GM21576 (cell line): ENCODE results near the gene TPX2.
"Not testable (repeated sequence)": the region's sequence is repeated elsewhere in the genome, so short reads cannot be mapped to it uniquely, and the experiment has no call there.

ENCODE experiments used
- ATAC-seq: cut with Tn5 transposase; IDR thresholded peaks from one replicate; pipeline ENCODE4 v1.9.1; 2021; ENCODE audit warnings: mild to moderate bottlenecking, moderate library complexity; ENCODE audit not compliant: unreplicated experiment

The TPX2 gene

DNA sequence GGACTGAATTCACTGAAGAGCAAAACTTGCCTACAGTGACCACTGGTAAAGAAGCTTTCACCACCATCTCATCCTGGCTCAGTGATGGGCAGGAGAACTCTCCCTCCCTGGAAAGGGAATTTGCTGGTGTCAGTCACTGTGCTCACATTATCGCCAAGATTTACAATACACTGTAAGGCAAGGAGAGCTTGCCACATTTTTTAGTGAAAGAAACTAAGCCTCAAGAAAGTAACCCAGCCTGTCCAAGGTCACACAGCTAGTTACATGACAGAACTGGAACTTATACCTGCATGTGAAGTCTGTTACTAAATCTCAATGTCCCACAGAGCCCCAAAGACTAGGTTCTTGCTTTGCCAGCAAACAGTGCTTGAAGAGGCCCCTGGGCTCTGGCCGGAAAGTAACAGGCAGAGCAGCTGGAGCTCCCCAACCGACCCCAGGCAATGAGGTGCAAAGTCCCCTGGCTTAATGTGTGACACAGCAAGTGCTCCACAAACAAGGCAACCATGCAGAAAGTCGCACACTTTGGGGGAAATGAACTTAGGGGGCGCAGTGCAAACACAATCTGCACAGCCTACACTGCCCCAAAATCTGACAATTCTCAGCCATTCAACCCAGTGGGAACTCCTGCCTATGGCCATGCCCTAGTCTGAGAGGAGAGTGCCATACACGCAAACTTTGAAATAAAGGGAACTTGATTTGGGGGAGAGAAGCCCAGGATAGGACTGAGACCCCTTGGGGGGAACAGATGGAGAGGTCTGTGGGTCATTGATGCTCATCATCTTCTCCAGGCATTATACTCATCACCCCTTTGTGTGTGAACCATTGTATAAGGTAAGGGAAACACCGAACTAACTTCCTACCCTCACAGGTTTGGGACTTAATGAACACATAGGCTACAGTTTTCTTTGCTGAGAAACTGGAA, 18.3 kb upstream of the TPX2 start:
- no peak for ATAC-seq

DNA sequence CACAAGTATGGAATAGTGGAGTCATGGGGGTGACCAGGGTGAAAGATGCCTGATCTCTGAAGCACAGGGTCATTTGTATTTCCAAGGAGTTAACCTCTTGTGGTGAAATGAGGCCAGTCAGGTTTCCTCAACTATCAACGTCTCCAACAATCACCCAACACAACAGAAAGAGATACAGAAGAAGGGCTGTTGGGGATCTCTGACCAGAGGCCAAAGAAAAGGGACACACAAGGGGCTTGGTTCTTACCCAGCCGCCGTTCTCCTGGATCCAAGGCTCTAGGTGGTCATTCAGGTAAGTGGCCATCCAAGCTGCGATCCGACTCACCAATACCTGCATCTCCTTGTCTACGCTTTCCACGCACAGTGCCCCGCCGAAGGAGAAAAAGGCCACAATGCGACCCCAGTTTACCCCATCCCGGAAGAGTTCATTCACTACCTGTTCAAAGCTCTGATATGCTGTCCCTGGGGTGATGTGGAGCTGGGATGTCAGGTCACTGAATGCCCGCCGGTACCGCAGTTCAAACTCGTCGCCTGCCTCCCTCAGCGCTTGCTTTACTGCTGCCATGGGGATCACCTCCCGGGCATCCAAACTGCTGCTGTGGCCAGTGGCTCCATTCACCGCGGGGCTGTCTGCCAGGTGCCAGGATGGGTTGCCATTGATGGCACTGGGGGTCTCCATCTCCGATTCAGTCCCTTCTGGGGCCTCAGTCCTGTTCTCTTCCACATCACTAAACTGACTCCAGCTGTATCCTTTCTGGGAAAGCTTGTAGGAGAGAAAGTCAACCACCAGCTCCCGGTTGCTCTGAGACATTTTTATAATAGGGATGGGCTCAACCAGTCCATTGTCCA, 17.5 kb upstream of the TPX2 start:
- no peak for ATAC-seq

DNA sequence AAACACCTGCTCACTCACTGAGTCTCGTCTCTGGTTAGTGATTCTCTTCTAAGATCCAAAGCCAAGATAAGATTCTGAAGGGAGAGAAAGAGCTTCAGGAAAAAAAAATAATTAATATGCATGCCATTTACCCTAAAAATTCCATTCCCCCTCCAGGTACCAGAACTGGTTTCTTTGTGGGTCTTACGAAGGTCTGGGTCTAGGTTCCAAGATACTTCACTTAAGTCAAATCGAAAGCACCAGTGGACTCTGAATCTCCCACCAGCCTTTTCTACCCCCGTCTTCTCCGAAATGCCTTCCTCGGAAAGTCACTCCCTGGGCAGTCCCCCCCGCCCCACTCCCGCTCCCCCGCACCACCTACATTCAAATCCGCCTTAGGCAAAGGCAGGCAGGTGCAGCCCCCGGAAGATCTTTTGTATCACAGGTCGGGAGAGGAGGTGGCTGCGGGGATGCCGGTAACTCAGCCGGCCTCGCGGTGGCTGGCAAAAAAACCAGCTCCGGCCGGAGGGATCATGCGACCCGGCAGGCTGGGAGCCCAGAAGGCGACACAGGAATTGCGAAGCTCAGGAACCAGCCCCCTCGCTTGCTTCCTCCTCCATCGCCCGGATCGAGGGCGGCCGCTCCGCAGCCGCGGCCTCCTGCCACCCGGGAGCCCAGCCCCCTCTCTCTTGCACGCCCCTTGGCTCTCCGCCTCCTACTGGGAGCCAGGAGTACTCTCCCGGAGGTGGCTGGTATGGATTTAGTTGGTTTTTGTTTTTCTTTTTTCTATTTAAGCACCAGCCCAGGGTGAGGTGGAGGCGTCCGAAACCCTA, 16.6 kb upstream of the TPX2 start, which contains the start of gene BCL2L1:
BCL2L1 (minus strand) TSS at position 612 of the 812 bp plus-strand sequence. CDS start 650 bp downstream, outside the sequence.
- peak; percentile 21 for ATAC-seq

DNA sequence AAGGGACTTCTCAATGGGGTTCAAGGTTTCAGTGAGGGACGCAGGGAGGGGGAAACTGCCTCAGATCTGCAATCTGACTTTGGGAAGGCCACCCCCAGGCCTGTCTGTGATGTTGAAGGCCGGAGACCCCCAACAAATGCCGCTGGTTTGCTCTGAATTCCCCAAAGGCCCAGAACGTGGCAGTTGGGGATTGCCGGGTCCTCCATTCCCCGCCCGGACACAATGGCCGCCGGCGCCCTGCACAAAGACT, 16.1 kb upstream of the TPX2 start:
- no peak for ATAC-seq

DNA sequence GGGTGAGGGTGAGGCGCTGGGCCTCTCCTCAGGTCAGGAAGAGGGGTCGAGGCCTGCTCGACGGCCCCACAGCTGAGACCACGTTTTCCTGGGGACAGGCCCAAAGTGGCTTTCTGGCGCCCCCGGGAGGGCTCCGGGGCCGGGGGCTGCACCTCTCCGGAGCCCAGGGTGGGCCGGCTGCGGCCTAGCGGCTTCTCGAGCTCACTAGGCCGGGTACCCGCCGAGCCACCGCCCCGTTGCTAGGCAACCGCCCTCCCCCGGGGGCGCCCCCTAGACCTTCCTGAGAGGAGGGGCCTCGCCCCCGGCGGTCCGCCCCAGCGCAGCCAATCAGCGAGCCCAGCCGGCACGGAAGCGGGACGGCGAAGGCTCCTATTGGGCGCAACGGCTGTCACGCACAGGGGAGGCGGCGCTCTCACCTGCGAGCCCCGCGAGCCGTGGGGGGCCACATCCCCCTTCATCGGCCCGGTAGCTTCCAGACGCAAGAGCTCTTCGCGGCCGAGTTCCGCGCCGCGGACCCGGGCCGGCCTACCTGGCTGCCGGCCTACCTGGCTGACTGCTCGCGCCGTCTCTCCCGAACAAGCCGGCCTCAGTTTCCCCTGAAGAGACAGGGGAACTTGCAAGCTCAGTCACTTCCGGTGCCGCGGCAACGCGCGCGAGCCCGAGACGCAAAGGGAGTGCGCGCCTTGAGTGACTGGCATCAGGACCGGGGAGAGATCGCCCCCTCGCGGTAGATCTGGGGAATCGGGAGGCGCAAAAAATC, 15.6 kb upstream of the TPX2 start:
- peak; percentile 78 for ATAC-seq

DNA sequence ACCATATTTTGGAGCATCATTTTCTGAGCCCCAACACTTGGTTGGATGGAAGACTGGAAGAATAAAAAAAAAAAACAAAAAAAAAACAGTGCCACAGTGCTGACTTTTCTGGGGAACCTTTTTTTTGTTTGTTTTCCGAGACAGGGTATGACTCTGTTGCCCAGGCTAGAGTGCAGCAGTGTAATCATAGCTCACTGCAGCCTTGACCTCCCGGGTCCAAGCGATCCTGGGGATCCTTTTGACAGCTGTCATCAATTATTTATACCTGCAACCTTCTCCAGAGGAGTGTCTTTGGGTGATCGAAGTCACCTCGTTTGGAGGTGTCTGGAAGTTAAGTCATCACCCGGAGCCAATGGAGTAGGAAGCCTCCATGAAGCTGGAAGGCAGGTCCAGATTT, 7.8 kb upstream of the TPX2 start:
- no peak for ATAC-seq

DNA sequence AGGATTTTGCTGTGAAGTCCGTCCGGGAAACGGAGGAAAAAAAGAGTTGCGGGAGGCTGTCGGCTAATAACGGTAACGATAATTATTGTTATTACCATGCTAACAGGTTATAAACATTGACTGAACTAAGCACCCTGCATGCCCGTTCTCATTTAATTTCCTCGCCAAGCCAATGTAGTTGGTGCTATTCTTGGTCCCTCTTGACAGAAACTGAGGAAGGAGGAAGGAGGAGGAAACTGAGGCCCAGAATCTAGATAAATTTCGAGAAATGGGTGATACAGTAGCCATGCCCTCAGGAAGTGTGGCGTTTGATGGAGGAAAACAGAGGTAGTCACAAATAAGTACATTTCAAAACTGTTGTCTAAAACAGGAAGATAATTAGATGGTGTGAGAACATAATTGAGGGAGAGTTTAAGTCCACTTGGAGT, 474 bp downstream of the TPX2 start:
- ATAC-seq, result no peak

DNA sequence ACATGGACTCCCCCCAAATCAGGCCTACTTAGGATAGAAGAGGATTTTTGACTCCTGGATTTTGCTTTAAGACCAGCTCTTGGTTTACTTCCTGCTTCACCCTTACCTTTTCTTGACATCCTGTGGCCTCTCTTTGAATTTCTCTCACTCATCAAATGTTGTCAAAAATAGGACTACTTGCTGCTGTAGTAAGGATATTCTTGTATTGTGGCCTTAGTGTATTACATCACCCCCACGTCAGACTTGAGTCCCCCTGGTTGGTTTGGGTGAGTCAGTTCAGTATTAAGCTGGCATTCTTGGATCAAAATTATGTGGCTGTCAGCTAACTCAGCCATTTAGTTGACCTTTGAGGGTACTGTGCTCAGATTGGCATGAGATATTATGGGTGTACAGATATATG, 1.1 kb downstream of the TPX2 start:
- no peak for ATAC-seq

DNA sequence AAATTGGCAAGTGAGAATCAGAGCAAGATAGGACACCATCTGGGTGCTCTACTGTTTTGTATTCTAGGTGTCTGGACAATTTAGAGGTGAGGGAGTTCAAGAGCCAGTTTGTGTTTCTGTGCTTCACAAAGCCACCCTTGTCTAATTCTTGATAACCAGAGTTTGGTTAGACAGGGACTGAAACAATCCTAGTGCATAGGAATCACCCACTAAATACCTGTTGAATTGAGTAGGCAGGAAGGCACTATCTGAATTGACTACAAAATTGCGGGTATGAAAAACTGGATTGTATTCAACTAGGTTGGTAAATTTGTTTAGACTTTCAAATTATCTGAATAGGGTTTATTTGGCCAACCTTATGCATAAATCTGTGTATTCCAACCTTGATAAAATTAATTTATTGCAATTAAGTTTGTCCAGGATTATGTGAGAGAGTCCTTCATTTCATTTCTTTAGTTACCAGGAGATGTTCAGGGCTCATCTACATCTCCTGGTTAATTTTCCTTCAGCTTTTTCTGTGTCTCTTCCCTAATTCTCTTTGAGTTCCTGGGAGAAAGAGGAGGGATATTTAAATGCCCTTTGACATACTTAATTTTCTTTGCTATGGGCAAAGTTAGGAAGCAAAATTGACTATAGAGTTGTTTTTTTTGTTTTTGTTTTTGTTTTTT, 1.7 kb downstream of the TPX2 start:
- no peak for ATAC-seq

DNA sequence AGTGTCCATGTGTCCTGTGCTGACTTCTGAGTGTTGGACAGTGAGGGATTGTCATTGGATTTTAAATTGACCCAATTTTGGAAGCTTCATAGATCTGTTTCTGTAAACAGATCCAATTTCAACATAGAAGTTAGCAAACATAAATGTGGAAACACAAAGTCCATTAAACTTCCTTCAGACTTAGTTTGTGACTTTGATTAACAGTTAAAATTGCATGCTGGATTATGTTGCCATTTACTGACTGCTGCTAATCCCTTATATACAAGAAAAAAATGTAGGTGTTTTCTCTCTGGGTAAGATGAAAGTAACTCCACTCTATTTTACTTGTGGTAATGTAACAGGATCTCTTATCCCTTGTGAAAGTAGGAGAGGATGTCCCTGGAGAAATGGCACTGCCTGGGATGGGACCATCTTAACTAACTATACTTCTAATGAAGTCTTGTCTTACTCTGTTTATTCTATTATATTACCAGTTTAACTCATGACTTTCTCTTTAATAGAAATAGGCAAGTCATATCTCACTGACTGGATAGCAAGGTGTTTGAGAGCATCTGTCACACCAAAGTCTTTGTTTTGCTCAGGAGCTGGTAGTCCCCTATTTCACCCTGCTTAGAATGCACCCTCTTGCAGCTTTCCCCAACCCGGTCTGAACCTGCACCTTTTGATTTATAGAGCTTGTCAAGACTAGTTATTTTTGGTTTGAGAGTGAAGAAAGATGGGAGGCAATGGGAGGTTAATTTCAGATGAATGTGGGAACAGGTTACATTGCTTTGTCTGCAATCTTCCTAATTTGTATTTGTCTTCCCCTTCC, 7.2 kb downstream of the TPX2 start:
- no peak for ATAC-seq

DNA sequence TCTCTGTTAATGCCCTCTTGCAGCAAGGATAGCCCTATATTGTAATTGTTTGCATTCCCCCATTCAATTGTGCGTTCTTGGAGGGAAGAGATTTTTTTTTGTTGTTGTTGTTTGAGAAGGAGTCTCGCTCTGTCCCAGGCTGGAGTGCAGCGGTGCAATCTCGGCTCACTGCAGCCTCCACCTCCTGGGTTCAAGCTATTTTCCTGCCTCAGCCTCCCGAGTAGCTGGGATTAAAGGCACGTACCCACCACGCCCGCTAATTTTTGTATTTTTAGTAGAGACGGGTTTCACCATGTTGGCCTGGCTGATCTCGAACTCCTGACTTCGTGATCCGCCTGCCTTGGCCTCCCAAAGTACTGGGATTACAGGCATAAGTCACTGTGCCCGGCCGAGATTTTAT, 7.9 kb downstream of the TPX2 start:
- ATAC-seq, result not testable (repeated sequence)

DNA sequence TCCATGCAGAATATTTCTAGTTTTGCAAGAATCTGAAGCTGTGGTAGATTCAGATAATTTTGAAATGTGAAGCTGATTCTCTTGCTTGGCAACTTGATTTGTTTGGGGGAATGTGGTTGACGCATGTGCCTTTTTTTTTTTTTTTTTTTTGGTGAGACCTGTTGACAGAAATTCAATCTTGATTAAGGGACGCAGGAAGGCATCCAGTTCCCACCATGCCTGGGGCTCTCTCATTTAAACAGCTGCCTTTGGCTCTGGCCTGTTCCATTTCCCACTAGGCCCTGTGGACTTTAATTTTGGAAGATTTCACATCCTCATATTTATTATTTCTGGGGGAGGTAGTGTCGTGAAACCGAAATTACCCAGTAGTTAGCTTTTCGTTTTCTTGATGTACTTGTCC, 8.6 kb downstream of the TPX2 start:
- ATAC-seq, result no peak

DNA sequence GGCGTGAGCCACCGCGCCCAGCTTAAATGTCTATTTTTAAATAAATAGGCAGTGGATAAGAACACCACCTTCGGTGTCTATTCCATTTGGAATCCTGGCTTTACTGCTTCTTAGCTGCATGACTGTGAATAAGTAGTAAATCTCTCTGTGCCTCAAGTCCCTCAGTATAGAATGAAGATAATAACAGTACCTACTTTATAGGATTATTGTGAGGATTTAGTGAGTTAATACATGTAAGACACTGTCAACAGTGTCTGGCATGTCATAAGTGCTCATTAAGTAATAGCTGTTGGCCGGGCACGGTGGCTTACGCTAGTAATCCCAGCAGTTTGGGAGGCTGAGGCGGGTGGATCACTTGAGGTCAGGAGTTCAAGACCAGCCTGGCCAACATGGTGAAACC, 10.1 kb downstream of the TPX2 start:
- ATAC-seq, result no peak

DNA sequence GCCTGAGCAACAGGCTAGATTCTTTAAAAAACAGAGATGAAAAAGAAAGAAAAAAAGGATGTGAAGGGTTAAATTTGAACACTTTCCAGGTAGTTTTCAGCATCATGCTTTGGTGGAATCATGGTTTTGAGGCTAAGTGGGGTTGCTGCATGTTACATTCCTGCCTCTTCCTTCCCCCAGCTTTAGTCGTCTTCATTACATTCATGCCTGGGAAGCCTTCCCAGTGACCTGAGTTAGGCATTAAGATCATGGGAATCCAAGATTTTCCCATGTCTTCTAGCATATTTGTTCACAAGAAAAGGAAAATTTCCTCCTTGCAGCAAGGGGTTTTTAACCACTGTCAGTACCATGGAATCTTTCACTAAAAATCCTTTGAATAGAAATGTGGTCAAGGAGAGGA, 12.0 kb downstream of the TPX2 start:
- no peak for ATAC-seq

DNA sequence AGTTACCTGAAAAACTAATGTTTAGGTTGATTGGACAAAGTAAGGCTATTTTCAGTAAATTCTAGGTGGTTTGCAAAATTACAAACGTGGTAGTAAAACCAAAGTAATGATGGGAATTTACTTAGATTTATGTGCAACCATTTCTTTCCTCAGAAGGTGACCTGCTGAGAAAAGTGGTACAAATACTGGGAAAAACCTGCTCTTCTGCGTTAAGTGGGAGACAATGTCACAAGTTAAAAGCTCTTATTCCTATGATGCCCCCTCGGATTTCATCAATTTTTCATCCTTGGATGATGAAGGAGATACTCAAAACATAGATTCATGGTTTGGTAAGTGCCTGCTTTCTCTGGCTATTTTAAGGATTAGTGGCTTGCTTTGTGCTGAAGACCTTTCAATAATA, 18.2 kb downstream of the TPX2 start:
- ATAC-seq, result no peak

DNA sequence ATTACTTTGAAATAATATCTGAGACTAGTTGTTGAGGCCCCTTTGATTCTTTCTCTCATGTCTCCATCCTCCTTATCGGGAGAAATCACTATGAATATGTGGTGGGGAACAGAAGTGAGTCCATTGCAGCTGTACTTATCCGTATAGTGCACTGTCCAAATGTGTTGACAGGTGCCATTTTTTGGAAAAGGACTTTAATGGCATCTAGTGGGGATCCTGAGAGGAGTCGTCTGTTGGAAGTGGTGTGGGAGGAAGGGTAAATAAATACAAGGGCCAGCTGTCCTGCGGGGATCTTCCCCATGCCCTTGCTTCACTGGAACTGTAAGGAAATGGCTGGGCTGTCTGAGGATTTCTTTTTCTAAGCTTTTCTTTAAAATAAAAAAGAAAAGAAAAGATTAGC, 19.4 kb downstream of the TPX2 start:
- ATAC-seq, result no peak

DNA sequence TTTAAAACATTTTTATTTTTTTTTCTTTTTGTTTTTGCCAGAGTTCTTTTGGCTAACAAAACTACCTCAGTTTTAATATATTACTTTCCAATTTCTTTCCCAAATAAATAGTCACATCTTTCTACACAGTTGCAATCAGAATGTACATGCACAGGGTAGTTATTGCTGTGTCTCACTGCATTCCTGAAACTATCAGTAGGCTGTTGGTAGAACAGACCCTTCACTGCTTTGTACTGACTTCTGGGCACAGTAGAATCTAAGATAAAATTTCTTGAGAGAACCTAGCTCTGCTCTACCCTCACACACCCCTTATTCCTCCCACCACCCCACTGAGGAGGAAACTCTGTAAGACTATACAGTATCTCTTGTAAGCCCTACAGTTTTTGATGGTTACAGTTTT, 19.9 kb downstream of the TPX2 start:
- ATAC-seq, result no peak

DNA sequence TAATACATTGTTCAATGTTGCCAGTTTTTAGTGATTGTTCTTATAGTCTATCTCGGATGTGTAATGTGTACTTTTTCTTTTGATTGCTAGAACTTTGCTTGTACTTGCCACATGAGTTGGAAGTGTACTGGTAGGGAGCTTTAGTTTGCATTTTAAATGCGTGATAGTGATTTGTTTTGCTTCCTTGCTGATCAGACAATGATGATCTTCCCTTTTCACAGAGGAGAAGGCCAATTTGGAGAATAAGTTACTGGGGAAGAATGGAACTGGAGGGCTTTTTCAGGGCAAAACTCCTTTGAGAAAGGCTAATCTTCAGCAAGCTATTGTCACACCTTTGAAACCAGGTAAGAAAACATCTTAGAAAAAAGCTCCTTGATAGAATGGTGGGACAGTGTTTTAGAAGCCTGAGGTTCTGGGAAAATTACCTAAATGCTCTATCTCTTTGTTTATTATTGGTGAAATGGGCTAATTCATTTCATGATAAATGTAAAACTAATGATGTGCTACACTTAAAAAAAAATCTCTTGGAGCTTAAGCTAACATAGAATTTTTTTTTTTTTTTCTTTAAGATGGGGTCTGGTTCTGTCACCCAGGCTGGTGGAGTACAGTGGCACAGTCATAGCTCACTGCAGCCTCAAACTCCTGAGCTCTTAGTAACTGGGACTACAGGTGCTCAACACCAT, 20.9 kb downstream of the TPX2 start:
- ATAC-seq, result no peak
